HL-60/S4 treated with phorbol 12-myristate 13-acetate at 8.2 ng/mL for 4 days and 3 days (cell line): ENCODE measurements around the gene NEDD4L.

Experiments
- in situ Hi-C: fragments of 300-500 bp; cut with MboI; formaldehyde crosslinking; loops from 2 replicates; pipeline ENCODE4 v1.15.0; 2022; ENCODE audit warnings: low sequenced_read_pairs

Gene NEDD4L

DNA sequence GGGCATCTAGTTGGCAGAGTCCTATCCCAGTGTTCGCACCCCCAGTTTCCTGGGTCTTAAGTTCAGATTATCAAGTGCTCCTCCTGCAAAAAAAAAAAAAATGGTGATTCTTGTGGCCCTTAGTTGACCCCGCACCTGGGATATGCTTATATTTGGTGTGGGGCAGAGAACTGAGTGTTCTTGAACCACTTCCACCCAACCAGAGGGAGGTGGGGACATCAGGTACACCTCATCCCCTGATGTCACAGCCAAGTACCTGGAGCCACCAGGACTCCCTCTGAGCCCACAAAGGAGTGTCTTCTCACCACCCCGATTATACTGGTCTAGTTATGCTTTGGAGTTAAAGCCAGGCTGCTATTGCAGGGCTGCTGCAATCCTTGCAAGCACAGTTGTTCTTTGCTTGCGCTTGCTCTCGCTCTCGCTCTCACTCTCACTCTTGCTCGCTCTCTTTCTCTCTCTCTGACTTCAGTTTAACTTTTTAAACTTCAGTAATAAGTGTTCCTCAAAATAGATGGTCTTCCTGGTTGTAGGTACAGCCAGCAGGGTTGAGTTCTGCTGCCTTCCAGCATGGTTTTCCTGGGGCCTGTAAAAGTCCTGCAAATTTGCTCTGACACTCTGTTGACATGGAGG lies 265.7 kb downstream of the NEDD4L start:
- in situ Hi-C loops, result no loop called here

DNA sequence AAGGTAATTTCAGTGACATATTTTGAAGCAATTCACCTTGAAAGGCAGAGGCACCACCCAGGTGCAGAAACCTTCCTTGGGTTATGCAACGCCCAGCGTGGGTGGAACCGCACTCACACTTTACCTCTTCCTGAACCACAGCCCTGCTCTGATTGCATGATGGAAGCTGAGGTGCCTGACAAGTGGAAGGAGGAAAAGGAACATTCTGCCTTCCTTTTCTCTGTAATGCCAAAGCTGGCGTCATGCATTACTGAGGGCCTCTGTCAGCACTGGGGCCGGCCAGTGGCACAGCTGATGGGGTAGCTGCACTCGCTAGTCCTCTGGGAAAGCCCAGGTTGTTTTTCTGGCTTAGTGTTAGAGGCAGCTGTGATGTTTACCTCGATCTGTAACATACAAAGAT lies 266.5 kb downstream of the NEDD4L start:
- in situ Hi-C loops, result no loop called here

DNA sequence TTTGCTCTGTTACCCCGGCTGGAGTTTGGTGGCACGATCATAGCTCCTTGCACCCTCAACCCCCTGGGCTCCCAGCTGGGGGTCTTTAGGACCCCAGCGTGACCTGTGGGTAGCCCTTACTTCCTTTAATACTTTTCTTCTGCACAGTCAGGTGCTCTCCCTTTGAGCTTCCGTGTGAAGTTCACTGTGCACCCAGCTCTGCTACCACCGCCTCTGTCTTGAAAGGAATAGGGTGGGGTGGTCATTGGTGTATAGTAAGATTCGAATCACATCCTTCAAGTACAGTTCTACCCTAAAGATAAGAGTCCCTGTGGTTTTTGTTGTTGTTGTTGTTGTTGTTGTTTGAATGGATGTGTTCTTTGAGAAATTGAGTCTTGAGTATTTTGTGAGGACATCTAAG lies 267.4 kb downstream of the NEDD4L start:
- in situ Hi-C loops, result no loop called here

DNA sequence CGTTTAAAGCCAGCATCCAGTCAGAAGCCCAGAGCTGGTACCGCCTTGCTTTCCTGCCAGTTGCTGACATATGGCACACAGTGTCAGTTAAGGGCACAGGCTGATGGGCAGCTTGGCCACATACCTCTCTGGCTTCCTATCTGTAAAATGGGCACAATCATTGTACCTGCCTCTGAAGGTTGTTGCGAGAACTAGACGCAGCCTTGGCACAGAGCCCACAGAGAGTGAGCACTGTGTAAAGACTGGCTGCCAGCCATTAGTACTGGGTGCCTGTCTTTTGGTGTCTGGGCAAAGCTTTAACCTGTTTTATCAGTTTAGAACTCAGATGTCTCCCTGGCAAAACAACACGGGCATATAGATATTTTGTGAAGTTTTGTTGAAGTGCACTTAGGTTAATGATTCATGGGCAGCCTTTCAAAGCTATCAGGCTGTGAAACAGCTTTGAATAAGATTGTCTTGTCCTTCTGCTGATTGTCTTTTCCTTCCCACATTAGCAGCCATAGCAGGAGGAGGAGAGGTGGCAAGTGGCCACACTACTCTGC lies 269.5 kb downstream of the NEDD4L start:
- in situ Hi-C loops, result no loop called here

DNA sequence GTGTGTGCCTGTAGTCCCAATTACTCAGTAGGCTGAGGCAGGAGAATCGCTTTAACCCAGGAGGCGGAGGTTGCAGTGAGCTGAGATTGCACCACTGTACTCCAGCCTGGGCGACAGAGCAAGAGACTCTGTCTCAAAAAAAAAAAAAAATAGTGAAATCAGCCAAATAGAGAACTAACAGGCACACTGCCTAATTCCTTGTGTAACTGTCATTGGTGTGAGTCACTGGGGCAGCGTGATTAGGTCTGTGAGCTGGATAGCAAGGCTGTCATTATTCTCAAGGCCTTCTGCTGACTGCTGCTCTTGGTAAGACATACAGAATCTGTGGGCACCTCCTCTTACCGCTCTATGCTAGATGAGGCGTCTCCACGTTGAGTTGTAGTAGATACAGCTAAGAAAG lies 270.3 kb downstream of the NEDD4L start:
- in situ Hi-C loops, result no loop called here

DNA sequence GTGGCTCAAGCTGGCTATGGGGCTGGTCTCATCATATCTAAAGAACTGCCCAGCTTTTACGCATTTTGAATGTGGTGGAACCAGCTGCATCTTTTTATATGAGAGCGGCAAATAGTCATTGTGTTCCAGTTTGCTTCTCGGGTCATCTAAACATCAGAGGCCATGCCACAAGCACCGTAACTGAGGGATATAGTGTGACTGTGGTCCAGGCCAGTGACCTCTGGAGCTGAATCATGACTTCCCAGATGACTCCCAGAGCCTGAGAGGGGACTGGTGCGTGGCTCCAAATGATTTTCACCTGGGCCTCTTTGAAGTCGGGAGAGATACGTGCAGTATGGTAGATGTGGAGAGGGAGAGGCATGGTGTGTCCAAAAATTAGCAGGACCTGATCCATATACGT lies 271.0 kb downstream of the NEDD4L start:
- in situ Hi-C loops, result no loop called here

DNA sequence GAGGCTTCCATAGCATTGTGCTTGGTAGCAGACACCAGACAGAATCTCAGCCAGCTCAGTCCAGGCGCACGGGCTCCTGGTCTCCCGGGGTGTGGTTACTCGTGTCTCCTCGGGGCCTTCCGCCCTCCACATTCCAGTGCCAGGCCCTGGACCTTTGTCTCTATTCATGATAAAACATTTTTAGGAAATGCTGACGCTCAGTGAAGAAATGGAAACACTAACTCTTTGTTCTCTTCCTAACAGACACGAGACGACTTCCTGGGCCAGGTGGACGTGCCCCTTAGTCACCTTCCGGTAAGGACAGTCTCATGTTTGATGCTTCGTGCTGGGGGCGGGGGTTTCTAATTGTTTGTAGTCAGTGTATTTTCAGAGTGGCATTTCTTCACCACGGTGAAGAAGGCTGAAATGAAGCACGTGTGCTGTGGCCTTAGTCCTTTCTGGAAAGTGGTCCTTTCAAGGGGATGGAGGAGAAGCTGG lies 271.8 kb downstream of the NEDD4L start:
- in situ Hi-C loops, result no loop called here

DNA sequence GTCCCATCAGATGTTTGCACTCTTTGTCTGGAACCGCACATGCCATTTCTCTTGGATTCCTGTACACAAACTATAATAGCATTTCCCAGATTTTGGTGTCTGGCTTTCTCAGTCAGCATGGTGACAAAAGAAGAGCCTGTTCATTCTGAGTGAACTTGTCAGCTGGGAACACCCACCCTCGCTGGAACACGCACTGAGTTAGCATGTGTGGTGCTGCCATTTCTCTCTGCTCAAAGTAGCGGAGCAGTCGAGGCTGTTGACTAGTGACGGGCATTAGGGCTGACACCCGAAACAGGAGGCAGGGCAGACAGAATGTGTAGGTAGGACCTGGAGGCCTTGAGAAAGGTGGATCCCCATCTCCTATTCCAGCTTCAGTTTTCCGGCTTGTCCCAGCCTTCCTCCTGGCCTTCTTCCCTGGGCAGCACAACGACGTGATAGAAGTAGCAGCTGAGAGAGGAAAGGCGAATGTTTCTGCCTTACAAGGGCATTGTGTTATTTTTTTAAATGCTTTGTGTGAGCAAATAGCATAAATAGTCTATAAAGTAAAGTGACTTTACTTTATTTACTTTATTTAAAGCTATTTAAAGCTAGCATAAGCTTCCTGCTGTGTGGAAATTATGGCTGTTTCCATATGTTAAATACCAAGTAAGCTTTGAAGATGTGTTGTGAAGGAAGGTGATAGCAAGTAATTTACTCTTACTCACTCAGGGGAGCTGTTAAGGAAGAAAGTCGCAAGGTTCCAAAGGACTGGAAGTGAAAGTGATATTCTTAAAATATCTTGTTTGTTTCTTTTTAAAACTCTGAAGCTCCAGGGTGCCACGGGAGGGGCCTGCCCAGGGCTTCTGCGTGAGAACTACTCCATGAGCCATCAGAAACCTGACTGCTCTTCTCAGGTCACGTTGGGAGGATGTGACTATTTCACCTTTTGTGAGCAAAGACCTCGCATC lies 272.6 kb downstream of the NEDD4L start:
- in situ Hi-C loops, result no loop called here

DNA sequence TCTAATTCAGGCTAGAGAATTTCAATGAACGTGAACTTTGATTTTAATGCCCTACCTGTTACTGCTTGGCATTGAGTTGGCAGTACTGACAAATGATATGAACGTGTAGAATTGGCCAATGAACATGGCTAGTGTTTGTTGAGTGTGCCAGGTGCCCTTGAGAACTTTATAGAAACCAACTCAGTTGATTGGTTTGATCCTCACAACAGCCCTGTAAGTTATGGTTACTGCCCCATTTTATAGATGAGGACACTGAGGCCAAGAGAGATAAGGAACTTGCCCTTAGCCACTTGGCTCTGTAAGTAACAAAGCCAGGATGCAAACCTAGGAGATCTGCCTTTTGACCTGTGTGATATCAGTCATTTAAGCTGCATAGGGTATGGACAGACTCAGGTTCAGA lies 275.7 kb downstream of the NEDD4L start:
- in situ Hi-C loops, result no loop called here

DNA sequence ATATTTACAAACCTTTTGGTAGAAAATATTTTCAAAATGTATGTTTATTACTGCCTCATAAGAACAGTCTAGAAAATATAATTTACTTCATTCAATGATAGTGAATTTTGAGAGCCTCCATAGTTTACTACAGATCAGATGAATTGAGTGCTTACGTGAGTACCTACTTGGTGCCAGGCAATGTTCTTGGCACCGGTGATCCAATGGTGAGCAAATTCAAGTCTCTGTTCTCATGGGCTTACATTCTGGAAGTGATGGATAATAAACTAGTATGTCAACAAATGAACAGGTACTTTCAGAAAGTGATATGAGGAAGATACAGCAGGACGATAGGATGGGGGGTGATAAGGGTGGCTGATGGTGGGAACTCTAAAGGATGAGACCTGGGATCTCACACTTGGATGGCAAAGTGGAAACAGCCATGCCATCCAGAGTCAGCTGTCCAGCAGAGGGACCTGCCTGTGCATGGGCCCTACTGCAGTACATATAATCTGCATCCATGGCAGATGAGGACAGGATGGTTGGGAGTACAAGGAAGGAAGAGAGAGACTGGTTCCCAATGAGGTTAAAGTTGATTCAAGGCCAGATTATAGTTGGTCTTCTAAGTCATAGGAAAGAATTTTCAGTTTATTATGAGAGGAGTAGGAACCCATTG lies 277.0 kb downstream of the NEDD4L start:
- in situ Hi-C loops, result no loop called here

DNA sequence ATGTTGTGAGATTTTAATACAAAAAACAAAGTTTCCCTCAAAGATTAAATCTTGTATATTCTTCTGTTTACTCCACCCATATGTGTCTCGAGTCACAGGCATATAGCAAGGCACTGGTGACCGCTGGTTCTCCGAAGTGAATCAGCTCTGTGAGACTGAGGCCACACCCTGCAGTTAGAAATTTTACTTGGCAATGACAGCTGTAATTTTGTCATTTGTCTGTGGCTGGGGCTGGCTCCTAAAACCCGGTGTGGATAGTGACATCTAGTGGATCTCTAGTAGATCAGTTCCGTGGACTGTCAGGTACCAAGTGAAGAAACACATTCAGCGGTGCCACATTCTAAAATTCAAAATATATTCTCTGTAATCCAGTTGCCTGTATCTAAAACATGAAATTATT lies 278.0 kb downstream of the NEDD4L start:
- in situ Hi-C loops, result no loop called here

DNA sequence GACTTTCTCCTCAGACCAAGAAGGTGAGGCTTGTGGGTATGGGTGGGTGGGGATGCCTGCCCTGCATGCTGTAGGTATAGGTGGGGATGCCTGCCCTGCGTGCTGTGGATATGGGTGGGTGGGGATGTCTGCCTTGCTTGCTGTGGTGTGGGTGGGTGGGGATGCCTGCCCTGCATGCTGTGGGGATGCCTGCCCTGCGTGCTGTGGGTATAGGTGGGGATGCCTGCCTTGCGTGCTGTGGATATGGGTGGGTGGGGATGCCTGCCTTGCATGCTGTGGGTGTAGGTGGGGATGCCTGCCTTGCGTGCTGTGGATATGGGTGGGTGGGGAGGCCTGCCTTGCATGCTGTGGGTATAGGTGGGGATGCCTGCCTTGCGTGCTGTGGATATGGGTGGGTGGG lies 278.4 kb downstream of the NEDD4L start:
- in situ Hi-C loops, result no loop called here

DNA sequence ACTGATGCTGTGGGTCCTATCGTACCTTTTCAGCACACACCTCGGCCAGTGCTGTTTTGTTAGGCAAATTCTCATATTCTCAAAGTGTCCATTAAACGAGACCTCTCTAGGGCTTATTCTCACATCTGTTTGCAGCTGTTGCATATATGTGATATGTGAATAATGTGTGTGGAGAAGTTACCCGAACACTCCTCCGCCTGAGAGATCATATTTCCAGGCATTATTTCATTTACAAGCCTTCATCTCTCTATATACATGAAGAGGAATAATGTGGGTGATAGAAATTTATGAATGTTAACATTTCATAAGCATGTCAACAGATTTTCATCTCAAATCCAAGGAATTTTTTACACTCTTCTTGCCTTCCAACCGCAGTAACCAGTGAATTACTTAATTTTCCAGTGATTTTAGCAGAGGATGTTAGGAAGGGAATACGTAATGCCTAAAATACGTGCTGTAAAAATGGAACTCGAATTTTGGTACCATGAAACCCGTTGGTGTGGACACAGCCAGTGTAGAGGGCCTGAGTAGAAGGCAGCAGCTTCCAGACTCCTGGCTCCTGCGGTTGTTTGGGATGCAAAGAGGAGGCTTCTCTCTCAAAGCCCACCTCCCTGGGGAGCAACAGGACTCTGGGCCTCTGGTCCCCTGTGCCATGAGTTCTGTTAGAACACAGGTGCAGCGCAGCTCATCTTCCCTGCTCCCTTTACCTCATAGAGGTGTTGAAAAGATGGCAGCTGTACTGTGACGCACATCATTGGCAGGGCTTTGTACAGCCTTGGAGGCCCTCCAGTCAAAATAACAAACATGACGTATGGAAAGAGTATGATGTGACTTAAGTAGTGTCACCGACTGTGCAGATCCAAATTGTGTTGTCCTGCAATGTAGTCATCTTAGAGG lies 280.1 kb downstream of the NEDD4L start:
- in situ Hi-C loops, result no loop called here

DNA sequence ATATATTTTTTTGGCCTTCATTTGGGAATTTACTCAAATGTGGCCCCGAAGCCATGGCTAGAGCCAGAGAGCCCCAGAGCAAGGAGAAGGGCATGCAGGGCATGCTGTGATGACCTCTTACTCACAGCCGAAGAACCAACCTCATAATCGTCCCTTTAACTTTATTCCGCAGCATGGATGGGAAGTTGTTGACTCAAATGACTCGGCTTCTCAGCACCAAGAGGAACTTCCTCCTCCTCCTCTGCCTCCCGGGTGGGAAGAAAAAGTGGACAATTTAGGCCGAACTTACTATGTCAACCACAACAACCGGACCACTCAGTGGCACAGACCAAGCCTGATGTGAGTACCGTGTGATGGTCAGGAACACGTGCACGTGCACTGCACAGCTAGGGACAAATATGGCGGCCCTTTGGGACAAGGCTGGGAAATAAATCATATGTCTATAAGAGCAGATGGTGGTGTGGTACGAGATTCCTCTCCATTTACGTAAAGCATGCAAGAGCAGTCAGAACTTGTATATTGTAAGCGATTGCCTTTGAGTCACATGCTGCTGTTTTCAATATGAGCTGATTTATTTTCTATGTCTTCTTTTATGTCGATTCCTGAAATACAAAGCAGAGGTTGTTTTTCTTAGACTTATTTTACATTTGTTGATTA lies 280.9 kb downstream of the NEDD4L start:
- in situ Hi-C loops, result no loop called here

DNA sequence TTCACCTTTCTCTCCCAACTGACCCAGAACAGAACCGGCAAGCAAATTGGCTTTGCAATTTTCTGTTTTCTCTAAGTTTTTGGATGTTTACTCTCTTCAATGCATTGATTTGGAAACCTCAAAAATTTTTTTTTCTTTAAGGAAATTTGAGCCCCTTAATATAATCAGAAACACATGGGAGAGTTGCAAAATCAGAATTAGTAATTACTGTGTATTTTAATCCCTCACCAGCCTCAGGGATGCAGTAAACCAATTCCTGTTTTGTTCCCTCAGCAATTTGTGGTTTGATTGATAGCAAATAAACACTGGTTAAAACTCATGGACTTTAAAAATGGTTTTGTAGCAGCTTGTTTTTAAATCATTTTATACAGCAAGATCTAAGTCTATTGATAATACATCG lies 281.5 kb downstream of the NEDD4L start:
- in situ Hi-C loops, result no loop called here

DNA sequence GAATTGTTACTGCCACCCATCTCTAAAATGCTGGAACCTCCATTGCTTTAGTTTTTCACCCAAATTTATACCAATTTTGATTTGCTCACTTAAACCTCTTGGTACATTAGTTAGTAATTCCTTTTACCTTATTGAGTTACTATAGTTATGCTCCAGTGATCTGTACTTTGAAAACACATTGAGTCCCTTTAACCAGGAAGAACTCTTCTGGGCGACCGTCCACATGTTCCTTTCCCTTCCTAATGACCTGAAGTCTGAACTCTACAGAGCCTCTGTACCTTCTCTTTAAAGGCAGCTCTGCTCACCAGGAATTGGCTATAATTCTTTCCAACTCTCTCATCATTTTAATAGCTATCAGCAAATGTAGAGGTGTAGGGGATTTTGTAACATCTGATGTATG lies 290.0 kb downstream of the NEDD4L start:
- in situ Hi-C loops, result no loop called here

DNA sequence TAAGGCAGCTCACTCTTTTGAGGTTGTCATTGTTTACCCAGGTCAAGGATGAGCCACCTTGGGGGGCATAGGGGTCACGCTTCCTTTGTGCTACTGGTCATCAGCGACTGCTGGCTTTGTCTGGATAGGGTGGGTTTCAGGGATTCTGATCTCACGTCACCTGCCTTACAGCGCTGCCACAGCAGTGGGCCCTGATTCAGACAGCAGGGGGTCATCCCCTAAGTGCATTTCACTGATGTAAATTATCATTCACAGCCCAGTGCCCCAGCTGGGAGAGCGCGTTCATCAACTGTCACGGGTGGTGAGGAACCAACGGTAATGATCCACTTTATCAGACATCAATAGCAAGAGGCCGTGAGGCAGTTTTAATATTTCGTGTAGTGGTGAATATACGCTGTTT lies 291.2 kb downstream of the NEDD4L start:
- in situ Hi-C loops, result no loop called here

DNA sequence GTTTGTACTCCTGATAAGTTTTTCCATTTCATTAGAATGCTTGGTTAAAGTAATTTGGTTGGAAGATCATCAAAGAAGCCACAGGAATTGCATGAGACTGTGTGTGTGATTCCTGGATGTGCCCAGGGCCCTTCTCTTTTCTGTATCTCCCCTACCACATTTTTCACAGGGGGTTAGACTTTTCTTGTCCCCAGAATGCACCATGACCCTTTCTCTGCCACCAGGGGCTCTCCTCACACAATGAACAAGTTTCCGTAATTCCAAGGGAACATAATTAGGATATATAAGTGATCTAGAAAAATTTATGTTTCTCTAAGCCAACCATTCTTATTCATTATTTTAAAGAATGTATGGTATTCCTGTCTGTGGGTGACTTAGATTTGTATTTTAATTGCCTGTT lies 291.8 kb downstream of the NEDD4L start:
- in situ Hi-C loops, result no loop called here

DNA sequence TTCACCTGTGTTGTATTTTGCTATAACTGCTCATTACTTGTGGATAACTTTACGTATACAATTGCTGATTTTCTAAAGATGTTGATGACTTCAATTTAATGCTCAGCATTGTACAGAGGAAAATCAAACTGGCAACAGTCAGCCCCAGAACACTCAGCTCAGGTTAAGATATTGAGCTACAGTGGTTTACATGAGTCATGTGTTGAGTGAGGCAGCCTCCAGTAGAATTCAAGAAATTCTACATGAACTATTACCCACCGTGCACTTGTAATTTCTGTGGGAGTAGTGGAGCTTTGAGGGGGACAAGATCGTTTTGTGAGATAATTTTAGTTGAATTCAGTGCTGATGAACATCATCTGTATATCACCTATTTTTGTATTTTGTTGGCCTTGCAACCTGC lies 292.6 kb downstream of the NEDD4L start:
- in situ Hi-C loops, result no loop called here

DNA sequence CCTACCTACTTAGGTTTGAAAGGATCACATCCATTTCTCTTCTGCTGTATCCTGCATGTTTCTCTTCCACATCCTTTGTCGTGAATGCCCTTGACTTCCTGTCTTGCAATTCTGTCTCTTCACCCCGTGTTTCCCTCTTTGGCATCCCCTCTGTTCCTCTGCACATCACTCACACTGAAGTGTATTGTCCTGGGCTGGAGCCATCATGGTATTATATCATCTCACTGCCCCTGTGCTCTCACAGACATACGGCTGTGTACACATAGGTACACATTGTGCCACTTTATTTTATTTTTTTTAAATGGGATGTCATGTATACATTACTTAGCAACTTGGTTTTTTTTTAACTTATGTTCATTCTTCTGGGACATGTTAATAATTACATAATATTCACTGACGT lies 293.3 kb downstream of the NEDD4L start:
- in situ Hi-C loops, result no loop called here
